Measurements from ENCODE around the gene ANXA7. TPM values are rescaled to one million over a fixed set of nuclear protein-coding genes. Genes with fewer than 3 reads are reported as not detected.
"Not testable (repeated sequence)": the region's sequence is repeated elsewhere in the genome, so short reads cannot be mapped to it uniquely, and the experiment has no call there.

The ANXA7 gene
- total and polyA plus RNA-seq, 2 donors: 55.7 to 85.2 TPM

DNA sequence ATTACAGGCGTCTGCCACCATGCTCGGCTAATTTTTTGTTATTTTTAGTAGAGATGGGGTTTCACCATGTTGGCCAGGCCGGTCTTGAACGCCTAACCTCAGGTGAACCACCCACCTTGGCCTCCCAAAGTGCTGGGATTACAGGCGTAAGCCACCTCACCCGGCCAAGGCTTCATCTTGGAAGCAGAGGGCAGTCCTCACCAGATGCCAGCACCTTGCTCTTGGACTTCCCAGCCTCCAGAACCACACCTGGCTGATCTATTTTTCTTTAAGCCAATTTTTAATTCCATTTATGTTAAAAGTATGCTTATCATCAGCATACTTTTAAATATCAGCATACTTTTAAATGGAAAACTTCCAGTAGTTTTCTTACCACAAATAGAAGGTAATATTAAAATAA, 12.2 kb downstream of the ANXA7 start:
- Histone ChIP-seq H3K27me3 (ENCODE audit: control insufficient read depth in 2 of 2, insufficient read depth in 1 of 2, low read length in 1 of 2) (no peaks in the 10 kb centered on the region), H3K27ac (ENCODE audit: low read depth in 1 of 2, low read length in 1 of 2) (no peak overlapping the region), H3K36me3 (ENCODE audit: control insufficient read depth in 2 of 2, insufficient read depth in 2 of 2, low read length in 1 of 2) (peaks cover 10 to 13% of the 10 kb centered on the region in 2 donors), H3K4me3 (ENCODE audit: low read length in 2 of 2) (no peak overlapping the region), H3K9me3 (ENCODE audit: control insufficient read depth in 2 of 2, insufficient read depth in 1 of 2, low read length in 1 of 2) (no peaks in the 10 kb centered on the region), H3K4me1 (ENCODE audit: control insufficient read depth in 2 of 2, insufficient read depth in 2 of 2, low read length in 2 of 2) (no peaks in the 10 kb centered on the region)
- WGBS: 99% methylated on average over 6 of the region's 6 CpGs
- no peak for DNase-seq (ENCODE audit: low read depth in 6 of 9, low spot score in 9 of 9)

GRCh38 chr10:73399063-73399462, 14.8 kb downstream of the ANXA7 start:
- 81% methylated on average over 4 of the region's 4 CpGs for WGBS
- no peaks in the 10 kb centered on the region for H3K27me3 ChIP-seq (ENCODE audit: control insufficient read depth in 2 of 2, insufficient read depth in 1 of 2, low read length in 1 of 2)
- no peak overlapping the region for H3K27ac ChIP-seq (ENCODE audit: low read depth in 1 of 2, low read length in 1 of 2)
- DNase-seq (ENCODE audit: low read depth in 6 of 9, low spot score in 9 of 9): no peak
- no peaks in the 10 kb centered on the region for H3K4me1 ChIP-seq (ENCODE audit: control insufficient read depth in 2 of 2, insufficient read depth in 2 of 2, low read length in 2 of 2)
- peaks cover 18 to 27% of the 10 kb centered on the region in 2 donors for H3K36me3 ChIP-seq (ENCODE audit: control insufficient read depth in 2 of 2, insufficient read depth in 2 of 2, low read length in 1 of 2)
- H3K4me3 ChIP-seq (ENCODE audit: low read length in 2 of 2): no peak overlapping the region
- no peaks in the 10 kb centered on the region for H3K9me3 ChIP-seq (ENCODE audit: control insufficient read depth in 2 of 2, insufficient read depth in 1 of 2, low read length in 1 of 2)

DNA sequence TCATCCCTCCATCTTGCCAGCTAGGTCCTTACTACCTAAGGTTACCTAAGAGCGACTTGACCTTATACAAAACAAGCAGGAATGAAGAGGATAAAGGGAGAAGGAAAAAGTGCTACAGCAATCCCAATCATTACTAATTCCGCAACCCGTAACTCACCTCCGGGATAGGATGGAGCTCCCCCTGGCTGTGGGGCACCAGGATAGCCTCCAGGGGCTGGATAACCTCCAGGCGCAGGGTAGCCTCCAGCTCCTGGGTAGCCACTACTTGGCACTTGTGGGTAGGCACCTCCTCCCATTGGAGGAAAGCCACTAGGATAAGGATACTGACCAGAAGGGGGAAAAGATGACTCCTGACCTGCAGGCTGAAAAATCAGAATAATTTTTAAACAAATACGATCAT, 15.8 kb downstream of the ANXA7 start:
- no peaks in the 10 kb centered on the region for H3K4me1 ChIP-seq (ENCODE audit: control insufficient read depth in 2 of 2, insufficient read depth in 2 of 2, low read length in 2 of 2)
- no peaks in the 10 kb centered on the region for H3K9me3 ChIP-seq (ENCODE audit: control insufficient read depth in 2 of 2, insufficient read depth in 1 of 2, low read length in 1 of 2)
- H3K36me3 ChIP-seq (ENCODE audit: control insufficient read depth in 2 of 2, insufficient read depth in 2 of 2, low read length in 1 of 2): peaks cover 18 to 27% of the 10 kb centered on the region in 2 donors
- no peak overlapping the region for H3K27ac ChIP-seq (ENCODE audit: low read depth in 1 of 2, low read length in 1 of 2)
- DNase-seq (ENCODE audit: low read depth in 6 of 9, low spot score in 9 of 9): no peak
- 97% methylated on average over 6 of the region's 6 CpGs for WGBS
- no peaks in the 10 kb centered on the region for H3K27me3 ChIP-seq (ENCODE audit: control insufficient read depth in 2 of 2, insufficient read depth in 1 of 2, low read length in 1 of 2)
- H3K4me3 ChIP-seq (ENCODE audit: low read length in 2 of 2): no peak overlapping the region

DNA sequence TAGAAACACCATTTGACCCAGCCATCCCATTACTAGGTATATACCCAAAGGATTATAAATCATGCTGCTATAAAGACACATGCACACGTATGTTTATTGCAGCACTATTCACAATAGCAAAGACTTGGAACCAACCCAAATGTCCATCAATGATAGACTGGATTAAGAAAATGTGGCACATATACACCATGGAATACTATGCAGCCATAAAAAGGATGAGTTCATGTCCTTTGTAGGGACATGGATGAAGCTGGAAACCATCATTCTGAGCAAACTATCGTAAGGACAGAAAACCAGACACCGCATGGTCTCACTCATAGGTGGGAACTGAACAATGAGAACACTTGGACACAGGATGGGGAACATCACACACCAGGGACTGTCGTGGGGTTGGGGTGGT, 19.5 kb downstream of the ANXA7 start:
- peaks cover 21 to 37% of the 10 kb centered on the region in 2 donors for H3K36me3 ChIP-seq (ENCODE audit: control insufficient read depth in 2 of 2, insufficient read depth in 2 of 2, low read length in 1 of 2)
- H3K27me3 ChIP-seq (ENCODE audit: control insufficient read depth in 2 of 2, insufficient read depth in 1 of 2, low read length in 1 of 2); H3K4me3 ChIP-seq (ENCODE audit: low read length in 2 of 2); H3K27ac ChIP-seq (ENCODE audit: low read depth in 1 of 2, low read length in 1 of 2); H3K9me3 ChIP-seq (ENCODE audit: control insufficient read depth in 2 of 2, insufficient read depth in 1 of 2, low read length in 1 of 2); DNase-seq (ENCODE audit: low read depth in 6 of 9, low spot score in 9 of 9); H3K4me1 ChIP-seq (ENCODE audit: control insufficient read depth in 2 of 2, insufficient read depth in 2 of 2, low read length in 2 of 2): not testable (repeated sequence)
- 100% methylated on average over 3 of the region's 4 CpGs for WGBS

GRCh38 chr10:73388228-73388627, 25.6 kb downstream of the ANXA7 start:
- Histone ChIP-seq H3K9me3 (ENCODE audit: control insufficient read depth in 2 of 2, insufficient read depth in 1 of 2, low read length in 1 of 2) (no peaks in the 10 kb centered on the region), H3K4me1 (ENCODE audit: control insufficient read depth in 2 of 2, insufficient read depth in 2 of 2, low read length in 2 of 2) (no peaks in the 10 kb centered on the region), H3K27ac (ENCODE audit: low read depth in 1 of 2, low read length in 1 of 2) (no peak overlapping the region), H3K4me3 (ENCODE audit: low read length in 2 of 2) (no peak overlapping the region), H3K27me3 (ENCODE audit: control insufficient read depth in 2 of 2, insufficient read depth in 1 of 2, low read length in 1 of 2) (no peaks in the 10 kb centered on the region), H3K36me3 (ENCODE audit: control insufficient read depth in 2 of 2, insufficient read depth in 2 of 2, low read length in 1 of 2) (peaks cover 15 to 41% of the 10 kb centered on the region in 2 donors)
- DNase-seq (ENCODE audit: low read depth in 6 of 9, low spot score in 9 of 9): no peak
- WGBS: 97% methylated on average over 4 of the region's 4 CpGs

GRCh38 chr10:73386583-73386982, 27.3 kb downstream of the ANXA7 start:
- WGBS: 97% methylated on average over 7 of the region's 7 CpGs
- H3K27ac ChIP-seq (ENCODE audit: low read depth in 1 of 2, low read length in 1 of 2): no peak overlapping the region

DNA sequence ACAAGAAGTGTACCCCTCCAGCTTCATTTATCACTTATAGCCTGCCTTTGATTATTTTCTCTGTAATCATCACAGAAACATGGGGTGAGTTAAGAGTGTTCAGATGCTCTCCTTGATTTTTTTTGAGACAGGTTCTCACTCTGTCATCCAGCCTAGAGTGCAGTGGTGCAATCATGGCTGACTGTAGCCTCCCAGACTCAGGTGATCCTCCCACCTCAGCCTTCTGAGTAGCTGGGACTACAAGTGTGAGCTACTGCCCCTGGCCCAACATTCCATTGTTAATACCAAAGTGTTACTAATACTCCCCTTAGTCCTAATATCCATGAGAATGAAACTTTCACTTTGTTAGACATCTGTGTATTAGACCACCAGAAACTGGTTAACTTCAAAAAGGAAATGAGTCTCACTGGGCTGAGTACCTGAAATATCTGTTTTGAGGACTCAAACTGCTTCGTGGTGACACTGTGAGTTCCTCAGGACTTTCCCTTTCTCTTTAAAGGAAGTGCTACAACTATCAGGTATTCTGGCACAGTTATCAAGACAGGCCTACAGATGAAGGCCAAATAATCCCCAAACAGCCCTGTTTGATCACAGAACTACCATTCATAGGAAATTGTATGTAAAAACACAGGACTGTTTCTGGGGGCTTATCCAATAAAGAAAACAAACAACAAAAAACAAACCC, 34.7 kb downstream of the ANXA7 start:
- no peaks in the 10 kb centered on the region for H3K4me1 ChIP-seq (ENCODE audit: control insufficient read depth in 2 of 2, insufficient read depth in 2 of 2, low read length in 2 of 2)
- H3K9me3 ChIP-seq (ENCODE audit: control insufficient read depth in 2 of 2, insufficient read depth in 1 of 2, low read length in 1 of 2): no peaks in the 10 kb centered on the region
- WGBS: 29% methylated on average over 1 of the region's 1 CpG
- H3K4me3 ChIP-seq (ENCODE audit: low read length in 2 of 2): no peak overlapping the region
- DNase-seq (ENCODE audit: low read depth in 6 of 9, low spot score in 9 of 9): no peak
- H3K27me3 ChIP-seq (ENCODE audit: control insufficient read depth in 2 of 2, insufficient read depth in 1 of 2, low read length in 1 of 2): no peaks in the 10 kb centered on the region
- H3K27ac ChIP-seq (ENCODE audit: low read depth in 1 of 2, low read length in 1 of 2): no peak overlapping the region
- H3K36me3 ChIP-seq (ENCODE audit: control insufficient read depth in 2 of 2, insufficient read depth in 2 of 2, low read length in 1 of 2): peaks cover 31 to 61% of the 10 kb centered on the region in 2 donors

More at GRCh38 chr10:73386583-73386982, 27.3 kb downstream of the ANXA7 start:
- no peaks in the 10 kb centered on the region for H3K9me3 ChIP-seq (ENCODE audit: control insufficient read depth in 2 of 2, insufficient read depth in 1 of 2, low read length in 1 of 2)
- DNase-seq (ENCODE audit: low read depth in 6 of 9, low spot score in 9 of 9): no peak
- no peaks in the 10 kb centered on the region for H3K27me3 ChIP-seq (ENCODE audit: control insufficient read depth in 2 of 2, insufficient read depth in 1 of 2, low read length in 1 of 2)
- peaks cover 23 to 54% of the 10 kb centered on the region in 2 donors for H3K36me3 ChIP-seq (ENCODE audit: control insufficient read depth in 2 of 2, insufficient read depth in 2 of 2, low read length in 1 of 2)
- H3K4me1 ChIP-seq (ENCODE audit: control insufficient read depth in 2 of 2, insufficient read depth in 2 of 2, low read length in 2 of 2): no peaks in the 10 kb centered on the region
- no peak overlapping the region for H3K4me3 ChIP-seq (ENCODE audit: low read length in 2 of 2)

- Histone ChIP-seq H3K9me3 (ENCODE audit: control insufficient read depth in 2 of 2, insufficient read depth in 1 of 2, low read length in 1 of 2) (no peaks in the 10 kb centered on the region), H3K27me3 (ENCODE audit: control insufficient read depth in 2 of 2, insufficient read depth in 1 of 2, low read length in 1 of 2) (no peaks in the 10 kb centered on the region), H3K36me3 (ENCODE audit: control insufficient read depth in 2 of 2, insufficient read depth in 2 of 2, low read length in 1 of 2) (peaks cover 22 to 45% of the 10 kb centered on the region in 2 donors), H3K4me1 (ENCODE audit: control insufficient read depth in 2 of 2, insufficient read depth in 2 of 2, low read length in 2 of 2) (no peaks in the 10 kb centered on the region), H3K27ac (ENCODE audit: low read depth in 1 of 2, low read length in 1 of 2) (no peak overlapping the region), H3K4me3 (ENCODE audit: low read length in 2 of 2) (no peak overlapping the region)
- DNase-seq (ENCODE audit: low read depth in 6 of 9, low spot score in 9 of 9): no peak
- WGBS: 78% methylated on average over 3 of the region's 3 CpGs
Measured at GRCh38 chr10:73376679-73377078, 37.2 kb downstream of the ANXA7 start.

DNA sequence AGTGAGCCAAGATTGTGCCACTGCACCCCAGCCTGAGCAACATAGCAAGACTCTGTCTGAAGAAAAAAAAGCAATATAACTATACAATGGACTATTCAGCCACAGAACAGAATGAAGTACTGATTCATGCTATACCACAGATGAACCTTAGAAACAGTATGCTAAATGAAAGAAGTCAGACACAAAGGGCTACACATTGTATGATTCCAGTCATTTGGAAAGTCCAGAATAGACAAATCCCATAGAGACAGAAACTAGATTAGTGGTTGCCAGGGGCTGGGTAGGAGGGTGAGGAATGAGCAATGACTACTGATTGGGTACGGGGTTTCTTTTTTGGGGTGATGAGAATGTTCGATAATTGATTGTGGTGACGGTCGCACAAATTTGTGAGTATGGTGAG, 45.6 kb downstream of the ANXA7 start:
- no peak for DNase-seq (ENCODE audit: low read depth in 6 of 9, low spot score in 9 of 9)
- 98% methylated on average over 4 of the region's 4 CpGs for WGBS
- peaks cover 0 to 9% of the 10 kb centered on the region in 2 donors for H3K36me3 ChIP-seq (ENCODE audit: control insufficient read depth in 2 of 2, insufficient read depth in 2 of 2, low read length in 1 of 2)

More for the DNA sequence above, 45.6 kb downstream of the ANXA7 start:
- no peak overlapping the region for H3K4me3 ChIP-seq (ENCODE audit: low read length in 2 of 2)
- no peak overlapping the region for H3K27ac ChIP-seq (ENCODE audit: low read depth in 1 of 2, low read length in 1 of 2)
- no peaks in the 10 kb centered on the region for H3K27me3 ChIP-seq (ENCODE audit: control insufficient read depth in 2 of 2, insufficient read depth in 1 of 2, low read length in 1 of 2)
- H3K4me1 ChIP-seq (ENCODE audit: control insufficient read depth in 2 of 2, insufficient read depth in 2 of 2, low read length in 2 of 2): no peaks in the 10 kb centered on the region
- no peaks in the 10 kb centered on the region for H3K9me3 ChIP-seq (ENCODE audit: control insufficient read depth in 2 of 2, insufficient read depth in 1 of 2, low read length in 1 of 2)

Data from thymus (tissue), 11 donors.